HG02642 (cell line): ENCODE measurements around the gene ELFN2.

Source experiments
- ATAC-seq: cut with Tn5 transposase; IDR thresholded peaks from one replicate; pipeline ENCODE4 v1.9.1; 2021; ENCODE audit warnings: mild to moderate bottlenecking; ENCODE audit not compliant: unreplicated experiment, poor library complexity

Gene ELFN2

GRCh38 chr22:37326726-37327125, 100.6 kb downstream of the ELFN2 start:
- no peak for ATAC-seq

GRCh38 chr22:37325039-37325395, 102.3 kb downstream of the ELFN2 start:
- no peak for ATAC-seq

- no peak for ATAC-seq
Measured at GRCh38 chr22:37324340-37325038, 102.8 kb downstream of the ELFN2 start.

- no peak for ATAC-seq
Measured at GRCh38 chr22:37320726-37321677, 106.3 kb downstream of the ELFN2 start.

DNA sequence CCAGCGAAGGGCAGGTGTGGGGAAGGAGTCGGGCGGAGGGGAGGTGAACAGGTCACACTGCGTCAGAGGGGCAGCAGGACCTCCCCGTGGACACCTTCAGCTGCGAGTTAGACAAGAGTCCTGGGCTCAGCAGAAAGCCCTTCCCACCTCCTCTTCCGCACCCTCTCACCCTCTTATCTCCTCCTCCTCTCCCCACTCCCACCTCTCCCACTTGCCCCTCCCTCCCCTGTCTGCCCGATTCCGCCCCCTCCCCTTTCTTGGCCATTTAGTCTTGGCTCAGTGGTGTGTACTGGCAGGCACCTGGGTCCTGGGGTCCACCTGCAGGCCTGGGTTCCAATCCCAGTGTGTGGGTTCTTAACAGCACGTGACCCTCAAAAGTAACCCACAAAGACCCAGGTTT, 107.8 kb downstream of the ELFN2 start:
- ATAC-seq, result no peak

GRCh38 chr22:37318364-37319109, 108.7 kb downstream of the ELFN2 start:
- ATAC-seq, result no peak
